Prostate gland (tissue), 2 donors: ENCODE measurements around the gene B4GALNT3. TPM values are rescaled to one million over a fixed set of nuclear protein-coding genes. Genes with fewer than 3 reads are reported as not detected.

Experiments
- DNase-seq: peaks from one replicate; pipeline ENCODE4 v3.0.0-alpha.2; 2019; ENCODE audit warnings: low spot score
- H3K27ac ChIP-seq, 2 donors: fragments of 200-600 bp; sonication (generic); 2 replicates each; pipeline ENCODE4 v1.5.1; 2017 to 2019
- H3K27me3 ChIP-seq: fragments of 200-600 bp; sonication (generic); replicated peaks from 2 replicates; pipeline ENCODE4 v1.5.1; 2019; ENCODE audit not compliant: insufficient read depth
- H3K36me3 ChIP-seq, 2 donors: fragments of 200-600 bp; sonication (generic); 1 replicate in 1 of 2; 2 replicates in 1 of 2; pipeline versions ENCODE4 v1.5.1 to v1.8.1; 2017 to 2019
- H3K4me1 ChIP-seq: fragments of 200-600 bp; sonication (generic); replicated peaks from 2 replicates; pipeline ENCODE4 v1.5.1; 2019
- H3K4me3 ChIP-seq, 2 donors: fragments of 200-600 bp; sonication (generic); 2 replicates each; pipeline ENCODE4 v1.5.1; 2017 to 2019
- H3K9me3 ChIP-seq: fragments of 200-600 bp; sonication (generic); 2 replicates; pipeline ENCODE4 v1.5.1; 2017
- POLR2A ChIP-seq: fragments of 450-650 bp; IDR thresholded peaks from one replicate; pipeline ENCODE4 v1.6.1; 2016; ENCODE audit warnings: antibody characterized with exemption, mild to moderate bottlenecking
- POLR2AphosphoS5 ChIP-seq: sonication (generic); formaldehyde crosslinking; IDR thresholded peaks from one replicate; pipeline ENCODE4 v1.6.1; 2017; ENCODE audit warnings: antibody characterized with exemption
- WGBS: methylation state at CpG from one replicate; pipeline ENCODE4 v1.1.5; 2018; 5-methylcytosine and 5-hydroxymethylcytosine counted together
- intact Hi-C: fragments of 100-400 bp; cut with DNase I; formaldehyde crosslinking; loops from one replicate; pipeline ENCODE4 v1.14.2; 2022
- total RNA-seq, 2 donors: library from RNA; depleted of rRNA; stranded (reverse); fragments of >200 nt; gene quantifications; one replicate each; pipeline ENCODE4 v1.1.0, GENCODE V29; 2016
- TF ChIP-seq, protein P1 (sequence below), 4 experiments: fragments of 200-600 bp in 2 of 4; fragments of 450-650 bp in 2 of 4; sonication (generic) in 2 of 4; IDR thresholded peaks; 1 replicate in 3 of 4; 2 replicates in 1 of 4; pipeline ENCODE4 v1.5.1; 2016 to 2019; ENCODE audit warnings: antibody characterized with exemption in 4 of 4, mild to moderate bottlenecking in 2 of 4, moderate library complexity in 2 of 4

The B4GALNT3 gene
- total RNA-seq, 2 donors from 2014 or later, result 7.1 to 16.3 TPM

DNA sequence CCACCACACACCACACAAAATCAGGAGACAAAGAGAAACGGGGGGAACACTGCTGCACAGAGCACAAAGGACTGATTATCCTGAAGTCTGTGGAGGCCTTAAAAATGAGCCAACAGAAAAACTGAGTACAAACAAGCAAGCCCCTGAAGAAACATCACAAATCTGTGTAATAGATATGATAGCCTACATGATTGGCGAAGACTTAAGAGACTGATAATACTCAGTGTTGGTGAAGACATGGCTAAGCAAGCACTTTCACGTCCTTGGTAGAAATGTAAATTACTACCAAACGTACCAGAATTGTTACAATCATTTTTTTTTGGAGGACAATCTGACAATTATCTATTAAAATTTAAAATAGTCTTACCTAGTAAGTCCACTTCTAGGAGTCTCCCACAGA is 128.9 kb downstream of the B4GALNT3 start:
- no peaks in the 10 kb centered on the region for H3K27me3 ChIP-seq
- H3K4me1 ChIP-seq, result no peaks in the 10 kb centered on the region
- intact Hi-C loops, result no loop called here
- no peak for DNase-seq
- no peaks in the 10 kb centered on the region for H3K36me3 ChIP-seq
- no peak overlapping the region for H3K27ac ChIP-seq
- no peaks in the 10 kb centered on the region for H3K9me3 ChIP-seq
- no peak overlapping the region for H3K4me3 ChIP-seq
- 92% methylated on average over 4 of the region's 4 CpGs for WGBS
- no peak for TF ChIP-seq POLR2AphosphoS5
- TF ChIP-seq POLR2A, result no peak
- TF ChIP-seq, protein P1, sequence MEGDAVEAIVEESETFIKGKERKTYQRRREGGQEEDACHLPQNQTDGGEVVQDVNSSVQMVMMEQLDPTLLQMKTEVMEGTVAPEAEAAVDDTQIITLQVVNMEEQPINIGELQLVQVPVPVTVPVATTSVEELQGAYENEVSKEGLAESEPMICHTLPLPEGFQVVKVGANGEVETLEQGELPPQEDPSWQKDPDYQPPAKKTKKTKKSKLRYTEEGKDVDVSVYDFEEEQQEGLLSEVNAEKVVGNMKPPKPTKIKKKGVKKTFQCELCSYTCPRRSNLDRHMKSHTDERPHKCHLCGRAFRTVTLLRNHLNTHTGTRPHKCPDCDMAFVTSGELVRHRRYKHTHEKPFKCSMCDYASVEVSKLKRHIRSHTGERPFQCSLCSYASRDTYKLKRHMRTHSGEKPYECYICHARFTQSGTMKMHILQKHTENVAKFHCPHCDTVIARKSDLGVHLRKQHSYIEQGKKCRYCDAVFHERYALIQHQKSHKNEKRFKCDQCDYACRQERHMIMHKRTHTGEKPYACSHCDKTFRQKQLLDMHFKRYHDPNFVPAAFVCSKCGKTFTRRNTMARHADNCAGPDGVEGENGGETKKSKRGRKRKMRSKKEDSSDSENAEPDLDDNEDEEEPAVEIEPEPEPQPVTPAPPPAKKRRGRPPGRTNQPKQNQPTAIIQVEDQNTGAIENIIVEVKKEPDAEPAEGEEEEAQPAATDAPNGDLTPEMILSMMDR (IDR thresholded peaks at IDR 0.05), result no peak

DNA sequence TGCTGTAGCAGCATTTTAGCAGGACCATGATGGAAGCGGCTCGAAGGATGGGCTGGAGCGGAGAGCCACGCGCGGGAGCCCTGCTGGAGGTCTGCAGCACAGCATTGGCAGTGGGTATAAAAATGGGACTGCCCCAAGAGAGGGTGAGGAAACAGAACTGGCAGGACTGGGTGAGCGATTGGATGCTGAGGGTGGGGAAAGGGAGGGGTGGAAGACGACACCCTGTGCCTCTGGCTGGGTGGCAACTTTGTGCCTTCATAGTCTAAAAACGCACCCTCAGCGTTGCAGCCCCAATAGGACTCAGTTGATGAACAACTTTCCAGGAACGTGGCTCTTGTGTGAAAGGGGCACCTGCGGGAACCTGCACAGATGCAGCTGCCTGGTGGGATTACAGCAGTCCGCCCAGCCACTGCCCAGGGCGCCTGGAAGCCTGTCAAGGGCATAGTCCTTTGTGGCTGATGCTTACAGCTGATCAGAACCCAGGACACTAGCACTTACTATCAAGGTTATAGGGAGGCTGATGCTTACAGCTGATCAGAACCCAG is 130.5 kb downstream of the B4GALNT3 start:
- no peak for TF ChIP-seq POLR2AphosphoS5
- TF ChIP-seq, protein P1 (IDR thresholded peaks at IDR 0.05), result no peak
- no peak for TF ChIP-seq POLR2A
- intact Hi-C loops, result no loop called here
- Histone ChIP-seq H3K27ac (no peak overlapping the region), H3K4me1 (no peaks in the 10 kb centered on the region), H3K36me3 (no peaks in the 10 kb centered on the region), H3K27me3 (no peaks in the 10 kb centered on the region), H3K9me3 (no peaks in the 10 kb centered on the region), H3K4me3 (no peak overlapping the region)
- DNase-seq, result no peak
- WGBS, result 73% methylated on average over 14 of the region's 14 CpGs

DNA sequence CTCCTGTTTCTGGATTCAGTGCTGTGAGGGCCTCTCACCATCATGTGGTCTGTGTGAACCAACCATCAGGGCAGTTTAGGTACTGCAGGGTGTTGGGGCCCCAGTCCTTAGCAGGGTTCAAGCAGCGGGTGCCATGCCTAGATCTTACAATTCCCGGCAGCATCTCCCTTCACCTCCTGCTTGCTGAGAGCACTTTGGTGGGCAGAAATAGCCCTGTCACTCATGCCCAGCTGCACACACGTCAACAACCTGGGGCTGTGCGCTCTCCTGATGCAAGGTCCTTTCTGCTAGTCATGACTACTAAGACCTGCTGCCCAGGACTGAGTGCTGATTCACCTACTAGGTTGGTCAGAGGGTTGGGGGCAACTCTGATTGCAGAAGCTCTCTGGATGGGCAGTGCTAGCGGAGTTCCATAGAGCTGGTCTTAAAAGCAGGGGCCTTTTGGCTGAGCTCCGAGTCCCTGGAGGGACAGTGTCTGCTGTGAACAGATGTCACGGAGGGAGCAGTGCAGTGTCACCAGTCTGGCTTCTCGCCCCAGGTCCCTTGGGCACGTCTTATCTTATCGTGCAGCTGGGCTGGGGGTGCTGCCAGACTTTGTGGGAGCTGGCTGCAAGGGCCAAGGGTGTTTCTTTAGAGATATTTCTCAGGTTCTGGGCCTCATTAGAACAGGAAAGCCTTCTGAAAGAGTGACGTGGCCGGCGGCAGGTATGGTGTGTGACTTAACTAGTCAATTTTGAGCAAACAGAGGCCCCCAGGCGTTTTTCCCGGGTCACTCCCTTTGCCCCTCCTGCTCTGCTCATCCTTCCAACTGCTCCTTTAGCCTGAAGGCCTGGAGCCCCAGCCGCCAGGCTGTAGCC is 131.7 kb downstream of the B4GALNT3 start:
- no peak for DNase-seq
- H3K27ac ChIP-seq, result no peak overlapping the region
- no peaks in the 10 kb centered on the region for H3K4me1 ChIP-seq
- no peak overlapping the region for H3K4me3 ChIP-seq
- H3K36me3 ChIP-seq, result no peaks in the 10 kb centered on the region
- no peak for TF ChIP-seq POLR2AphosphoS5
- no peak for TF ChIP-seq POLR2A
- TF ChIP-seq, protein P1 (IDR thresholded peaks at IDR 0.05), result no peak
- H3K27me3 ChIP-seq, result no peaks in the 10 kb centered on the region
- intact Hi-C loops, result no loop called here
- WGBS, result 52% methylated on average over 16 of the region's 16 CpGs
- H3K9me3 ChIP-seq, result no peaks in the 10 kb centered on the region

DNA sequence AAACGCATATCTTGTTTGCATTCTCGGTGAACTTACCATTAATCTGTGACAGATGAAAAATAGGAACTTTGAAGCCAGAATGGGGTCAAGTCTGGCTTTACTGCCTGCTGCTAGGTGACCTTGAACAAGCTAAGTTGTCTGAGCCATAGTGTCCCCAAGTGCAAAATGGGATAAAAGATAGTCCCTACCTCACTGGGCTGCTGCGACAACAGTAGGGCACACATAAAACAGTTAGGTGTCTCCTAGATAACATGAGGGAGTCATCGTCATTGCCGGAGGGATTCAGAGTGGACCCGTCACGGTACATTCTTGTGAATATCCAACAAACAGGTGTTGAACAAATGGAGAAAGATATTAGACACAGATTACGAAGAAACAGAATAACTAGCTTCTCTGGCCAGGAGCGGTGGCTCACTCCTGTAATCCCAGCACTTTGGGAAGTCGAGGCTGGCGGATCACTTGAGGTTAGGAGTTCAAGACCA is 132.3 kb downstream of the B4GALNT3 start:
- Histone ChIP-seq H3K27ac (no peak overlapping the region), H3K9me3 (no peaks in the 10 kb centered on the region), H3K36me3 (no peaks in the 10 kb centered on the region), H3K4me1 (no peaks in the 10 kb centered on the region), H3K27me3 (no peaks in the 10 kb centered on the region), H3K4me3 (no peak overlapping the region)
- DNase-seq, result no peak
- WGBS, result 84% methylated on average over 11 of the region's 11 CpGs
- TF ChIP-seq, protein P1 (IDR thresholded peaks at IDR 0.05), result no peak
- TF ChIP-seq POLR2AphosphoS5, result no peak
- TF ChIP-seq POLR2A, result no peak
- intact Hi-C loops, result no loop called here
